GM20431 (cell line): ENCODE measurements around the gene C3orf18.
"Not testable (repeated sequence)": the region's sequence is repeated elsewhere in the genome, so short reads cannot be mapped to it uniquely, and the experiment has no call there.

Source experiments
- in situ Hi-C: fragments of 300-500 bp; cut with MseI, MboI; formaldehyde crosslinking; loops from one replicate; pipeline ENCODE4 v1.15.0; 2020; ENCODE audit warnings: low sequenced_read_pairs; ENCODE audit not compliant: unreplicated experiment

Gene C3orf18

GRCh38 chr3:50531201-50531600 lies 36.3 kb downstream of the C3orf18 start:
- in situ Hi-C loops: no loop called here

- in situ Hi-C loops: no loop called here
Measured at GRCh38 chr3:50530001-50530970, 37.3 kb downstream of the C3orf18 start.

DNA sequence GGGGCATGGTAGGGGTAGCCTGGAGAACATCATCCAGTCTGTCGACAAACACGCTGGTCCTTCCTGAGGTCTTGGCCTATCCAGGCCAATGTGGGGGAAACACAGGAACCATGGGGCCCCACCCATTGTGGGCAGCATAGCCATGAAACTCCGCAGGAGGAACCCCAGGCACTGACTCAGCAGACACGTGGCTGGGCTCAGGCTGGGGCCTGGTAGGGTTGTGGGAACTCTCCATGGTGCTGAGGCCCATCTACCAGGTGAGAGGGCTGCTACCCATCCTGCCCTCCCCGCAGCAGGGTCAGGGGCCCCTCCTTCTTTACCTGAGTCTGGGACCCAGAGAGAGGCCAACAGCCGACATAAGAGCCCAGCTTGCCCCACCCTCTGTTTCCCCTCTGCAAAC lies 41.6 kb downstream of the C3orf18 start:
- in situ Hi-C loops: loop anchor here (10.0 kb wide), 1 partner anchor 89 kb away; the partner anchor contains the start of genes CISH and MAPKAPK3

DNA sequence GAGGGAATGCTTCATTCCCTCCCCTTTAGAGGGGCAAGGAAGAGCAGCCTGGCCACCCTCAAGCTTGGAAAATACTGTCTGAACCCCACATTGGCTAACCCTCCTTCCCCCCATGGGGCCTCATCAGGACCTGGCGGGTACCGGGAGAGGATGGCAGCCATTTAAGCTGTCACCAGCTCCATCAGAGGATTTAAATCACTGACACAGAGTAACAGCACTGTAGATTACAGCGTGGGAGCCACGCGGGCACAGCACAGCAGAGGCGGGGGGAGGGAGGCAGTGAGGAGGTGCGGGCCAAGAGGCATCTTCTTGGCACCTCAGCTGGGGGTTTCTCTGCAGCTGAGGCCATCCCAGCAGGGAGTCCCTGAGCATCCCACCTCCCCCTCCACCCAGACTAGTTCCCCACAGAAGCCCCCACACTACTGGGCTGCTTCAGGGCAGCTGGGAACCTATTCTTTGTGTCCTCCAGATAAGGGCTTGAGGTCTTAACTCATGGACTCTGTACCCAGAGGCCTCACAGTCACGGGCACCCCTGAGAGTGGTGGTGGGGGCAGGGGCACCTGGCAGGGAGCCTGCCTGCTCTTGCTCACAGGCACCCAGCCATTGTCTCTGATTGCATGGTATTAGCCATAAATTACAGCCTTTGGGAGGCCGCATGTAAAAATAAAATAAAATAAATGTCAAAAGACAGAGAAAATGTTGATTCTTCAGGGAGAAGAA lies 42.2 kb downstream of the C3orf18 start:
- in situ Hi-C loops: loop anchor here (10.0 kb wide), 1 partner anchor 89 kb away; the partner anchor contains the start of genes CISH and MAPKAPK3

- in situ Hi-C loops: loop anchor here (10.0 kb wide), 1 partner anchor 90 kb away; the partner anchor contains the start of genes CISH and MAPKAPK3
Measured at GRCh38 chr3:50524746-50525145, 42.8 kb downstream of the C3orf18 start.

DNA sequence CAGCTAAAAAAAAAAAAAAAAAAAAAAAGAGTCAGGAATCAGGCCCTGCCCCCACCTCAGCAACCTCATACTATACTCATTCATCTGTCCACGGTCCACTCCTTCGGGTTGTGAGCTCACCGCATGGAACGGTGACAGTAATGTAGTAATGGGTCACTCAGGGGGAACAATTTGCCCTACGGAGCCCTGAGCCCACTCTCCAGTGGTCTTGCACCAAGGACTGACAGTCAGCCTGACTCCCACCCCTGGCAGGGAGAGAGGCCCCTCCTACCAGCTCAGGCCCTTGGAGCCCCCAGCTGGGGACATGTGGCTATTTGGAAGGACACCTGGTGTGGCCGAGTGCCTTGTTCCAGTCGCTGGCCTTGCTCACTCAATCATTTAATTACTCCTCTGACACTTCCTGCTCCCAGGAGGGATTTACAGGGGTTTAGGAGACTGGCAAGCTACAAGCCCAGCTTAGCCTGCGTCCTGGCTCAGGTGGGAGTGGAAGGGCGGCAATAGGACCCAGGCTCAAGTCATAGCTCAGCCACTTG lies 44.2 kb downstream of the C3orf18 start:
- in situ Hi-C loops: loop anchor here (10.0 kb wide), 1 partner anchor 91 kb away; the partner anchor contains the start of genes CISH and MAPKAPK3

GRCh38 chr3:50521572-50521971 lies 46.0 kb downstream of the C3orf18 start:
- in situ Hi-C loops: loop anchor here (10.0 kb wide), 1 partner anchor 93 kb away; the partner anchor contains the start of genes CISH and MAPKAPK3

DNA sequence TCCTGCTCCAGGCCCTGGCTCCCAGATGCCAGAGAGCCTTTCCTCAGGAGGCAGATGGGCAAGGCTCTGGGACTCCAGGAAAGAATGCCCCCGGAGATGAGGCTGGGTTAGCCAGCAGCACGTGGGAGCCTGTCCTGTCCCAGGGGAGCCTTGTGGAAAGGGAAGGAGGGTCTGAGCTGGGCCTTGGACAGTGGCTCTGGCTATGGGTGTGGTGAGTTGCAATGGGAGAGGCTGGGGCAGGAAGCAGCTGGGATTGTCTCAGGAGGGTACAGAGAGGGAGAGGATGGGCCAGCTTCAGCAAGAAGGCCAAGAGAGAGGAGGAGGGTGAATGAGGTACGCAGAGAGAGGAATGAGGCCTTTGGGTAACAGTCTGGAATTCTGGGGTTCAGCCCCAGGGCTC lies 46.7 kb downstream of the C3orf18 start:
- in situ Hi-C loops: loop anchor here (10.0 kb wide), 1 partner anchor 94 kb away; the partner anchor contains the start of genes CISH and MAPKAPK3

DNA sequence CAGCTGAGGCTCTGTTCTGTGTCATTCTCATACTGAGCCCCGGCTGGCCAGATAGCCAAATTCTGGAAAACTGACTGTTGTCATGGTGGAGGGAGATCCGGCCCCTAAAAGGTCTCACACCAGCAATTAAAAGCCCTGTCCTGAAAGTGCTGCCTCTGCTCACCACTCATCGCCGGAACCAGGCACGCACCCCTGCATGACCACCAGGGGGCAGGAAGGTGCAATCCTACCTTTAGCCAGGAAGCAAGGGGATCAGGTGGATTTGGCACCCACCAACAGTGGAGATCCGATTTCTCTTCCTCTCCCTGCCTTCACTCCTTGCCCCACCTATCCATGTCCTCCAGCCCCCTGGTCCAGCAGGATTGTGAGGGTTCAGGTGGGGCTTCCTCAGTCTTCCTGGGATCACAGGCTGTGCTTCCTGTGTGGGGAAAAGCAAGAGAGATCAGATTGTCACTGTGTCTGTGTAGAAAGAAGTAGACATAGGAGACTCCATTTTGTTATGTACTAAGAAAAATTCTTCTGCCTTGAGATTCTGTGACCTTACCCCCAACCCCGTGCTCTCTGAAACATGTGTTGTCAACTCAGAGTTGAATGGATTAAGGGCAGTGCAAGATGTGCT lies 48.0 kb downstream of the C3orf18 start:
- in situ Hi-C loops: loop anchor here (10.0 kb wide), 1 partner anchor 95 kb away; the partner anchor contains the start of genes CISH and MAPKAPK3

DNA sequence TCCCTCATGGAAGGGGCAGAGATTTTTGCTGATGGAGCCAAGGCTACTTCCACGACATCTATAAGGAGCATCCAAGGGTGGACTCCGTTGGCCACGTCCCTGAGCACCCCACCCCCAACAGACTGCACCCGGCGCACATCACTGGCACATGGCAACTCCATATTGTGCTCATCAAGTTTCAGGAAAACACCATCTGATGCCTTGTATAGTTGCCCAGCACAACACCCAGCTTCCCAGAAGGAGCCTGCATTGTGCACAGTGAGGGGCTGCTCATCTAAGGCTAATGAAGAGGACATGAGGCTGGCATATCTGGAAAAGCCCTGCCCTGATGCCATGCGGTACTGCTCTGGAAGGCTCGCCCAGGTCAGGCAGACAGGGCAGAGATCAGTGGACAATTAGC lies 49.1 kb downstream of the C3orf18 start:
- in situ Hi-C loops: no loop called here

DNA sequence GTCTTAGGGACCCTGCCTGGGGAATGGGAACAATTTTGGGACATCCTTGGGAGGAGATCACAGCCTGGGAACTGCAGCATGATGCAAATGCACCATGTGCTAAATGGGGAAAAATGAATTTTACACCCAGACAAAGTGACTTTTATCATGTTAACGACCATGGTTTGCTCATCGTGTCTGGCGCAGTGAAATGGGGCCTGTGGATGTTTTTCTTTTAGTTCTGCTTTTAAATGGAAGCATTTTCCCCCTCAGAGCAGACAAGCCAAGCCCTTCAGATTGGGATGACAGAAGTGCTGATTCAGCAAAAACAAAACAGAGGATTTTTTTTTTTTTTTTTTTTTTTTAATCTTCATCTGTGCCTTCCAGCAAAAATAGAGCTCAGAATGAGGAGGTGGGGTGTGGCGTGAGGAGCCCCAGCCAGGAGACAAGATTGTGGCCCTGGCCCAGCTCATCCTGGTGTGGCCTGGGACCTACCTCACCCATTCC lies 49.8 kb downstream of the C3orf18 start:
- in situ Hi-C loops: no loop called here

GRCh38 chr3:50516440-50516871 lies 51.1 kb downstream of the C3orf18 start:
- in situ Hi-C loops: no loop called here

- in situ Hi-C loops: no loop called here
Measured at GRCh38 chr3:50515565-50516439, 51.7 kb downstream of the C3orf18 start.

DNA sequence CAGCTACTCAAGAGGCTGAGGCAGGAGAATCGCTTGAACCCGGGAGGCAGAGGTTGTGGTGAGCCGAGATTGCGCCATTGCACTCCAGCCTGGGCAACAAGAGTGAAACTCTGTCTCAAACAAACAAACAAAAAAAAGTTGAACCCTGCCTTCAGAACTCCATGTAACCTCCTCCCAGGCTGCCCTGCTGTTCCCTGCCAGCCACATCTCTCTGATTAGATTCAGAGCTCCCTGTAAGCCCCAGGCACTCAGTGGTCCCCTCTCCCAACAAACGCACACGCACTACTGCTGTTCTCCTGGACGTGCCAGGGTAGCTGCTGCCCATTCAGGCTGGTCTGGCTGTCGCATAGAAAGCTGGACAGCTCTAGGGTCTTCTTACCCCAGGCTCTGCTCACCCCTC lies 54.6 kb downstream of the C3orf18 start:
- in situ Hi-C loops: not testable (repeated sequence)

DNA sequence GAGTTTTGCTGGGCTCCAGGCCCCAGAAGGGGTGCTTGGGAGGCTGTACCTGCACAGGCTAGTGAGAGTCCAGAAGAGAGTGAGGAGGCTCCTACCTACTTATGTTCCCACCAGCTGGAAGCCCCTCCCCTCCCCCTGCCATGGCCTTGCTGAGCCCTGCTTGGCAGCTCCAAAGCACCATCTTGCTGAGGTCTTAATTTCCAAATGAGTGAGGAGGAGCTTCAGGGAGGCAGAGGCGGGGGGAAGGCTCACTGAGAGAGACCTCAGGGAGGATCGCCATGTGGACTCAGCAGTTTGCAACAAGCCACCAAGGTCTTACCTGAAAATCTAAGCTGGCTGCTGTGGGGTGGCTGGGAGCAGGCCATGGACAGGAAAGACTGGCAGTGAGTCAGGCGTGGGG lies 55.4 kb downstream of the C3orf18 start:
- in situ Hi-C loops: no loop called here

- in situ Hi-C loops: no loop called here
Measured at GRCh38 chr3:50510325-50510724, 57.2 kb downstream of the C3orf18 start.

- in situ Hi-C loops: no loop called here
Measured at GRCh38 chr3:50509715-50510114, 57.8 kb downstream of the C3orf18 start.

- in situ Hi-C loops: no loop called here
Measured at GRCh38 chr3:50508821-50509220, 58.7 kb downstream of the C3orf18 start.
